Heart left ventricle (tissue), 16 donors: ENCODE results near the gene CPLX3. TPM values are rescaled to one million over a fixed set of nuclear protein-coding genes. Genes with fewer than 3 reads are reported as not detected.

ENCODE experiments used
- ATAC-seq, 4 donors: fragments of 200-7000 bp; cut with Tn5 transposase; one replicate each; pipeline ENCODE4 v1.9.1; 2020 to 2022; ENCODE audit warnings: moderate library complexity in 4 of 4, mild to moderate bottlenecking in 3 of 4, moderate number of reproducible peaks in 1 of 4
- DNase-seq, 5 donors: peaks; one replicate each; pipeline ENCODE4 v3.0.0-alpha.2; 2020
- H3K27ac ChIP-seq, 12 donors: fragments of 200-600 bp; sonication (generic) in 4 of 12; one replicate each; pipeline versions ENCODE4 v1.5.0 to v1.8.0; 2016 to 2022; ENCODE audit warnings: mild to moderate bottlenecking in 2 of 12
- H3K27me3 ChIP-seq, 9 donors: fragments of 200-600 bp; sonication (generic) in 2 of 9; one replicate each; pipeline versions ENCODE4 v1.5.1 to v1.8.0; 2016 to 2022; ENCODE audit warnings: mild to moderate bottlenecking in 3 of 9
- H3K36me3 ChIP-seq, 9 donors: fragments of 200-600 bp; sonication (generic) in 2 of 9; one replicate each; pipeline versions ENCODE4 v1.5.0 to v1.8.0; 2018 to 2022; ENCODE audit warnings: mild to moderate bottlenecking in 2 of 9
- H3K4me1 ChIP-seq, 12 donors: fragments of 200-600 bp; sonication (generic) in 4 of 12; one replicate each; pipeline versions ENCODE4 v1.5.0 to v1.8.0; 2016 to 2022; ENCODE audit warnings: mild to moderate bottlenecking in 3 of 12
- H3K4me3 ChIP-seq, 12 donors: fragments of 200-600 bp; sonication (generic) in 4 of 12; one replicate each; pipeline versions ENCODE4 v1.5.0 to v1.8.0; 2017 to 2022; ENCODE audit warnings: mild to moderate bottlenecking in 9 of 12, moderate library complexity in 4 of 12
- H3K9me3 ChIP-seq, 12 donors: fragments of 200-600 bp; sonication (generic) in 4 of 12; one replicate each; pipeline versions ENCODE4 v1.5.0 to v1.8.0; 2016 to 2022; ENCODE audit warnings: mild to moderate bottlenecking in 1 of 12
- POLR2A ChIP-seq, 2 donors: fragments of 450-650 bp; IDR thresholded peaks; one replicate each; pipeline ENCODE4 v1.6.1; 2017; ENCODE audit warnings: antibody characterized with exemption in 2 of 2, mild to moderate bottlenecking in 2 of 2, moderate library complexity in 2 of 2
- WGBS, 4 donors: extraction: QIAGEN DNeasy Blood & Tissue Kit in 2 of 4; methylation state at CpG; one replicate each; pipeline versions ENCODE4 v1.1.5 to v1.1.7; 2013 to 2018; 5-methylcytosine and 5-hydroxymethylcytosine counted together
- intact Hi-C, 10 donors: fragments of 100-400 bp; cut with DNase I; formaldehyde crosslinking; loops; one replicate each; pipeline versions ENCODE4 v1.11.1 to v1.14.2; 2022
- microRNA-seq, 4 donors: library from miRNA; unstranded; fragments of <30 nt; microRNA quantifications; one replicate each; pipeline versions ENCODE4 to v1.2.0, GENCODE V29; 2017 to 2020
- polyA plus RNA-seq, 2 donors: library from polyadenylated mRNA; stranded (reverse); fragments of 200-250 nt; gene quantifications; one replicate each; pipeline ENCODE4 v1.2.3, GENCODE V29; 2013
- total RNA-seq, 9 donors: library from RNA; depleted of rRNA in 2 of 9; stranded (reverse); fragments of >200 nt in 2 of 9; fragmentation: NEBNext Ultra II Directional in 3 of 9; extraction: Animal tissue kit (Norgen Biotek cat#: 25700) in 3 of 9; gene quantifications; one replicate each; pipeline versions ENCODE4 v1.1.0 to v1.2.4, GENCODE V29; 2016 to 2023
- TF ChIP-seq, protein P1 (sequence below), 12 donors: fragments of 200-600 bp; sonication (generic) in 4 of 12; IDR thresholded peaks; one replicate each; pipeline versions ENCODE4 v1.5.0 to v1.8.0; 2018 to 2022; ENCODE audit warnings: antibody characterized with exemption in 12 of 12, mild to moderate bottlenecking in 5 of 12
- donor health status: ischemic (EF 13 %, LVEDD 7.1; RV severe dilation, severe dysfunction).
- donor health status: healthy with polysubstance abuse.
- donor health status: DM: no; HTN: yes; CAD: no.
- donor health status: DM: no; HTN: no; CAD: no.
- donor health status: ischemic (EF 25% LVEDD 6.9; RV normal size, moderate dysfunction).
- donor health status: ischemic (EF 25% LVEDD 5.7; RV mildly dilated, moderate dysfunction).
- donor health status: healthy.
- donor health status: DM: yes; HTN: yes; CAD: no.
- donor health status: ischemic (EF 35%, LVEDD 5.7; RV mildly dilated, moderate dysfunction).
- donor health status: nonischemic (EF 11% LVEDD 7.7; RV severe dilation, severe dysfunction).
- donor health status: DM: yes; HTN: yes; CAD: no.
- donor health status: PGD.
- donor health status: ischemic (EF 29% LVEDD 5.4; RV normal size, mild dysfunction).
- donor health status: nonischemic (EF 23%, LVEDD 6.1; RV moderate dilation, normal function).

CPLX3 gene
- total and polyA plus RNA-seq, 11 donors, result 0.06 to 3.3 (median 1.6) TPM; not detected in 3

DNA sequence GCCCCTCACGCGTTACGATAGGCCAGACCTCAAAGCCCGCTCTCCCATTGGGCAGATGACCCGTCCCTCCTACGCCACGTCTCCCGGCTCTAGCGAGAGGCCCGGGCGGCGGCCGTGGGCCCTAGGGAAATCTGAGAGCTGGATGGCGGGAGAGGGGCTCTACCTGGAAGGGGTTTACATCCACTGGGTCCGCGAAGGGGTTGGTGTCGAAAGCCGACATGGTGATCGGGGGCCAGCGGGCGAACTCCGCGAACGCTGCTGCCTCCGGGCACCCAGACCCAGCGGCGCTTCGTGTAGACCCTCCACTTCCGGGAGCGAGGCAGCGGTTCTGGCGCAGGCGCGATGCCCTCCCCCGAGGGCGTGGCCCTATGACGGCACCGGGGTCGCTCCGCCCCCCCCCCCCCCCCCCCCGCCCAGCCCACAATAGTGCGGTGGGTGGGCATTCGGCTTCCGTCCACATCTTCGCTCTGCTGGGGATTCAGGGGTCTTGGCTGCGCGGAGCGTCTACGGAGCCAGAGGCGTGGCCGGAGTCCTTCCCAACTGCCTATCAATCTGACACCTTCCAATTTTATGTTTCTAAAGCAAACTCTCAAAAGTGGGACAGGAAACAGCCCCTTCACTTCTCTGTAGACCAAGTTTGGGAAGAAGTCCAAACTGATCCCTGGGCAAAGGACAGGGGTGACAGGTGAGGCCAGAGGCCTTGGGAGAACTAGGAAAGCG lies 46.8 kb downstream of the CPLX3 start, which contains the start of gene SCAMP2:
Gene SCAMP2 (minus strand): TSS at position 330 of the 720 bp plus-strand sequence. CDS start 110 bp downstream, at position 220.
- Histone ChIP-seq H3K9me3 (no peaks in the 10 kb centered on the region), H3K27ac (peak within 1 kb of the TSS; percentile 82 to 100 (median 94)), H3K36me3 (peaks cover 0 to 5% (median 0%) of the 10 kb centered on the region in 9 donors), H3K4me1 (peaks cover 11 to 53% (median 43%) of the 10 kb centered on the region in 12 donors), H3K27me3 (no peaks in the 10 kb centered on the region), H3K4me3 (peak within 1 kb of the TSS; percentile 55 to 95 (median 84))
- TF ChIP-seq, protein P1, sequence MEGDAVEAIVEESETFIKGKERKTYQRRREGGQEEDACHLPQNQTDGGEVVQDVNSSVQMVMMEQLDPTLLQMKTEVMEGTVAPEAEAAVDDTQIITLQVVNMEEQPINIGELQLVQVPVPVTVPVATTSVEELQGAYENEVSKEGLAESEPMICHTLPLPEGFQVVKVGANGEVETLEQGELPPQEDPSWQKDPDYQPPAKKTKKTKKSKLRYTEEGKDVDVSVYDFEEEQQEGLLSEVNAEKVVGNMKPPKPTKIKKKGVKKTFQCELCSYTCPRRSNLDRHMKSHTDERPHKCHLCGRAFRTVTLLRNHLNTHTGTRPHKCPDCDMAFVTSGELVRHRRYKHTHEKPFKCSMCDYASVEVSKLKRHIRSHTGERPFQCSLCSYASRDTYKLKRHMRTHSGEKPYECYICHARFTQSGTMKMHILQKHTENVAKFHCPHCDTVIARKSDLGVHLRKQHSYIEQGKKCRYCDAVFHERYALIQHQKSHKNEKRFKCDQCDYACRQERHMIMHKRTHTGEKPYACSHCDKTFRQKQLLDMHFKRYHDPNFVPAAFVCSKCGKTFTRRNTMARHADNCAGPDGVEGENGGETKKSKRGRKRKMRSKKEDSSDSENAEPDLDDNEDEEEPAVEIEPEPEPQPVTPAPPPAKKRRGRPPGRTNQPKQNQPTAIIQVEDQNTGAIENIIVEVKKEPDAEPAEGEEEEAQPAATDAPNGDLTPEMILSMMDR (IDR thresholded peaks at IDR 0.05), result no peak
- TF ChIP-seq POLR2A (IDR thresholded peaks at IDR 0.05), result peak in 1 of 2 donors; percentile 85
- DNase-seq (peak; percentile 95 to 98 (median 95)), ATAC-seq (peak; percentile 95 to 97 (median 96))
- 0 to 2% (median 1%) methylated on average over 15 to 50 of the region's 52 CpGs for WGBS, 4 donors
- intact Hi-C loops, result loop anchor here in 1 of 10 donors (5.0 kb wide), 1 partner anchor 34 kb away; the partner anchor contains the start of gene FAM219B

DNA sequence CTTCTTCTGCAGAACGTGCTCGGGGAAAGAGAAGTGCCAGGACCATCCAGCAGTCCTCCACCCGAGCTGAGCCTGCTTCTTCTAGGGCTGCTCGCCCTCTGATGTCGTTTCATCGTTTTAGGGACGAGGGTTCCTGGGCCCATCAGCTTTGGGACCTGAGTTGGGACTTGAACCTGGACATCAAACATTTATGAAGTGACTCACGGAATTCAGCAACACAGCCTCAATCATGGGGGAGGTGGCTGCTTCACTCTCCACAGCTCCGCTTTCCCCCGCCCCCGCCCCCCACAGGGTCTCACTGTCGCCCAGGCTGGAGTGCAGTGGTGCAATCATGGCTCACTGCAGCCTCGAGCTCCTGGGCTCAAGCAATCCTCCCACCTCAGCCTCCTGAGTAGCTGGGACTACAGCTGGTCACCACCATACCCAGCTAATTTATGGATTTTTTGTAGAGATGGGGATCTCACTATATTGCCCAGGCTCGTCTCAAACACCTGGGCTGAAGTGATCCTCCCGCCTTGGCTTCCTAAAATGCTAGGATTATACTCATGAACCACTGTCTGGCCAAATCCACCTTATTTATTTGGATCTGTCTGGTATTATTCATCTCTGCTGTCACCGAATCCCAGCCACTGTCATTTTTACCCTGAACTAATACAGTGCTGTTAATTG lies 47.5 kb downstream of the CPLX3 start:
- 33 to 42% (median 36%) methylated on average over 13 to 16 of the region's 16 CpGs for WGBS, 4 donors
- Histone ChIP-seq H3K27me3 (no peaks in the 10 kb centered on the region), H3K4me1 (peaks cover 11 to 46% (median 37%) of the 10 kb centered on the region in 12 donors), H3K9me3 (no peaks in the 10 kb centered on the region), H3K27ac (peak overlapping the region in 11 of 12 donors; percentile 88 to 100 (median 94)), H3K36me3 (no peaks in the 10 kb centered on the region), H3K4me3 (peak overlapping the region; percentile 55 to 95 (median 84))
- DNase-seq (peak in 1 of 5 donors; percentile 24), ATAC-seq (peak in 1 of 4 donors; percentile 16)
- TF ChIP-seq, protein P1 (IDR thresholded peaks at IDR 0.05), result no peak
- no peak for TF ChIP-seq POLR2A (IDR thresholded peaks at IDR 0.05)
- intact Hi-C loops, result loop anchor here in 1 of 10 donors (5.0 kb wide), 1 partner anchor 33 kb away; the partner anchor contains the start of gene FAM219B

GRCh38 chr15:74878273-74878672 lies 51.8 kb downstream of the CPLX3 start:
- TF ChIP-seq, protein P1 (IDR thresholded peaks at IDR 0.05), result no peak
- no peak for TF ChIP-seq POLR2A (IDR thresholded peaks at IDR 0.05)
- intact Hi-C loops, result no loop called here
- DNase-seq, result no peak

More at GRCh38 chr15:74878273-74878672, 51.8 kb downstream of the CPLX3 start:
- Histone ChIP-seq H3K36me3 (no peaks in the 10 kb centered on the region), H3K27ac (no peak overlapping the region), H3K9me3 (peaks cover 0 to 4% (median 0%) of the 10 kb centered on the region in 12 donors), H3K4me1 (peaks cover 0 to 9% (median 0%) of the 10 kb centered on the region in 12 donors), H3K4me3 (no peak overlapping the region), H3K27me3 (no peaks in the 10 kb centered on the region)
- 73 to 86% (median 82%) methylated on average over 4 of the region's 4 CpGs for WGBS, 4 donors
- no peak for ATAC-seq

Small RNAs within 50 kb of the gene (microRNA-seq; reads per million reads assigned to microRNA genes)
- gene MIR4513, result 0 reads per million in 4 donors
- gene MIR6882, result 0 to 1.2 (median 0.58) reads per million in 4 donors

Other genes starting within 250 kb of the CPLX3 start
- 10 to 100 TPM; 32.8 to 75.9 (median 49.9) TPM for gene CLK3, start 210.8 kb upstream of the CPLX3 start, total RNA-seq
- gene CLK3, start 210.8 kb upstream of the CPLX3 start, polyA plus RNA-seq, result 10 to 100 TPM; 31.0 to 43.5 TPM
- 10 to 100 TPM in 8 of 9 donors, 1 to 10 TPM in 1; 7.3 to 23.0 (median 16.5) TPM for gene EDC3, start 130.6 kb upstream of the CPLX3 start, total RNA-seq
- gene EDC3, start 130.6 kb upstream of the CPLX3 start, polyA plus RNA-seq, result 10 to 100 TPM in 1 of 2 donors, 1 to 10 TPM in 1; 8.3 to 17.1 TPM
- under 1 TPM in 6 of 9 donors, not detected in 3; 0.16 to 0.91 (median 0.34) TPM for gene CYP1A1, start 101.1 kb upstream of the CPLX3 start, total RNA-seq
- gene CYP1A1, start 101.1 kb upstream of the CPLX3 start, polyA plus RNA-seq, result under 1 TPM; 0.08 to 0.38 TPM
- gene CYP1A2, start 77.8 kb upstream of the CPLX3 start, total RNA-seq, result not detected
- not detected for gene CYP1A2, start 77.8 kb upstream of the CPLX3 start, polyA plus RNA-seq
- gene CSK, start 44.5 kb upstream of the CPLX3 start, total RNA-seq, result 10 to 100 TPM; 19.1 to 66.7 (median 28.4) TPM
- 10 to 100 TPM; 23.9 to 24.7 TPM for gene CSK, start 44.5 kb upstream of the CPLX3 start, polyA plus RNA-seq
- 10 to 100 TPM in 2 of 9 donors, 1 to 10 TPM in 5, under 1 TPM in 2; 0.19 to 16.3 (median 7.8) TPM for gene LMAN1L, start 13.8 kb upstream of the CPLX3 start, total RNA-seq
- 1 to 10 TPM in 1 of 2 donors, not detected in 1; 5.8 TPM for gene LMAN1L, start 13.8 kb upstream of the CPLX3 start, polyA plus RNA-seq
- 10 to 100 TPM; 22.6 to 39.3 (median 29.5) TPM for gene ULK3, start 16.5 kb downstream of the CPLX3 start, total RNA-seq
- gene ULK3, start 16.5 kb downstream of the CPLX3 start, polyA plus RNA-seq, result 10 to 100 TPM; 28.0 to 29.3 TPM
- gene SCAMP2, start 46.7 kb downstream of the CPLX3 start, total RNA-seq, result 10 to 100 TPM; 34.9 to 84.8 (median 46.0) TPM
- 10 to 100 TPM; 25.1 to 90.5 TPM for gene SCAMP2, start 46.7 kb downstream of the CPLX3 start, polyA plus RNA-seq
- 10 to 100 TPM; 22.4 to 85.7 (median 59.3) TPM for gene MPI, start 63.4 kb downstream of the CPLX3 start, total RNA-seq
- 10 to 100 TPM; 28.9 to 44.2 TPM for gene MPI, start 63.4 kb downstream of the CPLX3 start, polyA plus RNA-seq
- gene FAM219B, start 80.2 kb downstream of the CPLX3 start, total RNA-seq, result 100 to 1,000 TPM in 3 of 9 donors, 10 to 100 TPM in 6; 37.0 to 110 (median 88.8) TPM
- gene FAM219B, start 80.2 kb downstream of the CPLX3 start, polyA plus RNA-seq, result 10 to 100 TPM; 31.3 to 39.0 TPM
- 1,000 to 10,000 TPM in 5 of 9 donors, 100 to 1,000 TPM in 4; 754 to 1,537 (median 1,120) TPM for gene COX5A, start 111.4 kb downstream of the CPLX3 start, total RNA-seq
- 1,000 to 10,000 TPM; 1,480 to 2,918 TPM for gene COX5A, start 111.4 kb downstream of the CPLX3 start, polyA plus RNA-seq
- gene RPP25, start 130.1 kb downstream of the CPLX3 start, total RNA-seq, result 1 to 10 TPM; 1.1 to 5.8 (median 2.1) TPM
- gene RPP25, start 130.1 kb downstream of the CPLX3 start, polyA plus RNA-seq, result 1 to 10 TPM; 1.6 to 4.0 TPM
- 1 to 10 TPM; 1.7 to 7.1 (median 4.2) TPM for gene SCAMP5, start 168.9 kb downstream of the CPLX3 start, total RNA-seq
- gene SCAMP5, start 168.9 kb downstream of the CPLX3 start, polyA plus RNA-seq, result 1 to 10 TPM in 1 of 2 donors, under 1 TPM in 1; 0.91 to 7.4 TPM
- gene PPCDC, start 197.0 kb downstream of the CPLX3 start, total RNA-seq, result 10 to 100 TPM in 2 of 9 donors, 1 to 10 TPM in 7; 3.6 to 13.0 (median 4.9) TPM
- 1 to 10 TPM; 8.2 to 9.3 TPM for gene PPCDC, start 197.0 kb downstream of the CPLX3 start, polyA plus RNA-seq